RKO (cell line): ENCODE data around the gene TARS3.
"Not testable (repeated sequence)": the region's sequence is repeated elsewhere in the genome, so short reads cannot be mapped to it uniquely, and the experiment has no call there.

ENCODE experiments used
- DNase-seq: peaks from one replicate; pipeline ENCODE4 v3.0.0-alpha.2; 2016; ENCODE audit warnings: low spot score

Gene TARS3

GRCh38 chr15:101654171-101654570, 70.1 kb downstream of the TARS3 start:
- no peak for DNase-seq

GRCh38 chr15:101652786-101653430, 71.4 kb downstream of the TARS3 start:
- peak; percentile 75 for DNase-seq

GRCh38 chr15:101652098-101652785, 72.0 kb downstream of the TARS3 start, which contains the start of gene TM2D3:
Gene TM2D3, minus strand, starts transcription at chr15:101652381. Its CDS starts 20 bp downstream, at chr15:101652361.
- peak; percentile 93 for DNase-seq

GRCh38 chr15:101651554-101652097, 72.6 kb downstream of the TARS3 start:
- DNase-seq, result peak; percentile 66

GRCh38 chr15:101650145-101650544, 74.1 kb downstream of the TARS3 start:
- no peak for DNase-seq

- no peak for DNase-seq
Observed at GRCh38 chr15:101648356-101648755, 75.9 kb downstream of the TARS3 start.

GRCh38 chr15:101647251-101647650, 77.0 kb downstream of the TARS3 start:
- no peak for DNase-seq

- DNase-seq, result no peak
Observed at GRCh38 chr15:101646672-101647071, 77.6 kb downstream of the TARS3 start.

GRCh38 chr15:101642361-101642760, 81.9 kb downstream of the TARS3 start:
- no peak for DNase-seq

- no peak for DNase-seq
Observed at GRCh38 chr15:101641894-101642293, 82.4 kb downstream of the TARS3 start.

- DNase-seq, result peak; percentile 70
Observed at GRCh38 chr15:101641129-101641764, 83.0 kb downstream of the TARS3 start.

GRCh38 chr15:101639667-101640066, 84.6 kb downstream of the TARS3 start:
- DNase-seq, result no peak

- no peak for DNase-seq
Observed at GRCh38 chr15:101637919-101638318, 86.4 kb downstream of the TARS3 start.

GRCh38 chr15:101637516-101637915, 86.8 kb downstream of the TARS3 start:
- DNase-seq, result no peak

GRCh38 chr15:101637038-101637437, 87.2 kb downstream of the TARS3 start:
- no peak for DNase-seq

- no peak for DNase-seq
Observed at GRCh38 chr15:101635944-101636727, 88.1 kb downstream of the TARS3 start.

- DNase-seq, result no peak
Observed at GRCh38 chr15:101633356-101633755, 90.9 kb downstream of the TARS3 start.

- not testable (repeated sequence) for DNase-seq
Observed at GRCh38 chr15:101626729-101627128, 97.5 kb downstream of the TARS3 start.

- DNase-seq, result no peak
Observed at GRCh38 chr15:101625980-101626379, 98.3 kb downstream of the TARS3 start.

- DNase-seq, result no peak
Observed at GRCh38 chr15:101625184-101625583, 99.1 kb downstream of the TARS3 start.

- DNase-seq, result no peak
Observed at GRCh38 chr15:101623367-101624304, 100.6 kb downstream of the TARS3 start.
